AG08396 (cell line): ENCODE results near the gene PRSS1.
"Not testable (repeated sequence)": the region's sequence is repeated elsewhere in the genome, so short reads cannot be mapped to it uniquely, and the experiment has no call there.

Experiments
- DNase-seq: peaks from one replicate; pipeline ENCODE4 v3.0.0; 2012; ENCODE audit warnings: low spot score, mixed read lengths

The PRSS1 gene

GRCh38 chr7:142748410-142748809, 862 bp upstream of the PRSS1 start:
- DNase-seq: not testable (repeated sequence)

DNA sequence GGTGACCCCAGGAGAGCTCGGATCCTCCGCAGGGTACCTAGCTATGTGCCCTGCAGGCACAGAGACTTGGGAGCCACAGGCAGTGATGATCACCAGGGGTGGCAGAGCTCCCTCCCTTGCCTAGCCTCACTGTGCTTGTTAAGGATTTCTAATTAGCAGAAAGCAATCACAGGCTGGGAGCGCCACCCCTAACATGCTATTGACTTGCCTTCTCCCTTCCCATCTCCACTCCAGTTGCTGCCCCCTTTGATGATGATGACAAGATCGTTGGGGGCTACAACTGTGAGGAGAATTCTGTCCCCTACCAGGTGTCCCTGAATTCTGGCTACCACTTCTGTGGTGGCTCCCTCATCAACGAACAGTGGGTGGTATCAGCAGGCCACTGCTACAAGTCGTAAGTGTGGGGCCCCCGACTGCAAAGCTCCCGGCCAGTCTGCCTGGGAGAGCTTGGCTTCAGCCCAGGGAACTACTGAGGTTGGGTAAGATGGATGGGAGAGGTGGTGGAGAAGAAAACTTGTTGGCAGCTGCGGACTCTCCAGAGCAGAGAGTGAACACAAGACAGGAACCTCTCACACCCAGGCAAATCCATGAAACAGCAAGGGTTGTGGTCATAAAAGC, 1.2 kb downstream of the PRSS1 start:
- no peak for DNase-seq

GRCh38 chr7:142751526-142752175, 2.4 kb downstream of the PRSS1 start:
- DNase-seq: not testable (repeated sequence)

GRCh38 chr7:142752376-142753225, 3.3 kb downstream of the PRSS1 start:
- no peak for DNase-seq

- DNase-seq: no peak
Observed at GRCh38 chr7:142753366-142753765, 4.1 kb downstream of the PRSS1 start.

DNA sequence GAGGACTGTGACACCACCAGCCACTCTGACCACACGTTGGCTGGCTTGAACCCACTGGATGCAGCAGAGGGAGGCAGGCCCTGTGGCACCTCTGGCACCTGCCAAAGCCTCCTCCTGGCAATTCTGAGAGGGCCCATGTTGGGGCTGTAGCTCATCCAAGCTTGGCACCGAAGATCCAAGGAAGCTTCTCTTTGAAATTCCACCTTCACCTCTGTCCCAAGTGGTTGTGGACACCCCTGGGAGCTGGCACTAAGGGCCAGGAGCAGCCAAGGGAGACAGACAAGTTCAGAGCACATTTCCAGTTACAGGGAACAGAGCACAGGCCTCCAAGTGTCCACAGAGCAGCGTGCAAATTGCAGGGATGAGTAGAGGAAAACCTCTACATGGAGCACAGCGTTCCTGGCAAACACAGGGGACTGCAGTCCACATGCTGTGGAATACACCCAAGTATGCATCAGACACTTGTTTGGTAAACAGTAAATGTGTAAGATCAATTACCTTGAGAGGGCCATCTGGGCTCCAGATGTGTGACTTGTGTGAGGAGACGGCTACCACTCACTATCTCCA, 4.7 kb downstream of the PRSS1 start:
- DNase-seq: not testable (repeated sequence)

GRCh38 chr7:142754681-142755575, 5.7 kb downstream of the PRSS1 start:
- DNase-seq: no peak

GRCh38 chr7:142758312-142758711, 9.0 kb downstream of the PRSS1 start:
- DNase-seq: not testable (repeated sequence)

DNA sequence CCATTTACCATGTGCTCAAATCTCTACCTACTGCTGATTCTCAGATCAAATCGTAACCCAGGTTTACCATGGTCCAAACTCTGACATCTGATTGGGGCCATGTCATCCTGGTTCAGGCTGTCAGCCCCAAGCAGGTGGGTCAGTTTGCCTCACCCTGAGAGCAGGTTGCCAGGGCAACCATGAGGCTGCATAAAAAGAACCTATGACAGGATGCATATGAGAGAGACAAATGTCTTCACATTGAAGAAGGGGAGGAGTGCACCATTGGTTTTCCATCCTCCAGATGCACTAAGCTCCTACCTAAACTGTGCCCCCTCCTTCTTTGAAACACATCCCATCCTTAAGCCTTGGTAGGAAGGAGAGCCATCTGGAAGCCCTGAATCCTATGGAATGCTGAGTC, 10.2 kb downstream of the PRSS1 start:
- DNase-seq: no peak

DNA sequence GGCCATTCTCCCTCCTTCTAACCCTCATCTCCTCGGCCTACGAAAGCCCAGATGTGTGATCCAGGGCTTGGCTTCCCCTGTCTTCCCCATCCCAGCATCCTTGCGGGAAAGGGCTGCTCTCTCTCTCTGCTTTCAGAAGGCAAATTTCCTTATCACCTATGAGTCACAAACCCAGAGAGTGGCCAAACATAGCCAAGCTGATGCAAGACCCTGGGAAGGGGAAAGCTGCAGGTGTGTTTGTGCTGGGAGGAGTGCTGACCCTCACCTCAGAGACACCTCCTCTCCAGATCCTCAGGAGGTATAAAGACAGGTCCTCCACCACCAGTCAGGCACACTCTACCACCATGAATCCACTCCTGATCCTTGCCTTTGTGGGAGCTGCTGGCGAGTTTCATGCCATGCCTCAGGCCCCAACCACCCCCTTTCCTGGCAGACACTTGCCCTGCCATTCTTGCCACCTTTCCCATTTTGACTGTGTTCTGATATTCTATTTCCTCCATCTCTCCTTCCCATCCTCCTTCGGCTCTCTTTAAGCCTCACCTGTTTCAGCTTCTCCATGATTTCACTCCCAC, 10.9 kb downstream of the PRSS1 start:
- no peak for DNase-seq

DNA sequence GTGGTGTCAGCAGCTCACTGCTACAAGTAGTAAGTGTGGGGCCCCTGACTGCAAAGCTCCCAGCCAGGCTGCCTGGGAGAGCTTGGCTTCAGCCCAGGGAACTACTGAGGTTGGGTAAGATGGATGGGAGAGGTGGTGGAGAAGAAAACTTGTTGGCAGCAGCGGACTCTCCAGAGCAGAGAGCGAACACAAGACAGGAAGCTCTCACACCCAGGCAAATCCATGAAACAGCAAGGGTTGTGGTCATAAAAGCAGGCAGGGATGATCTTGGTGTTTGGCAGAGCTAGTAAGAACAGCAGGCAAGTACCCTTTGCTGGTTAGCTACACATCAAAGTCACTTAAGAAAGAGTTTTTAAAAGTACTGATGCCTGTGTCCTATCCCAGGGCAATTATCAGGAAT, 12.3 kb downstream of the PRSS1 start:
- not testable (repeated sequence) for DNase-seq

DNA sequence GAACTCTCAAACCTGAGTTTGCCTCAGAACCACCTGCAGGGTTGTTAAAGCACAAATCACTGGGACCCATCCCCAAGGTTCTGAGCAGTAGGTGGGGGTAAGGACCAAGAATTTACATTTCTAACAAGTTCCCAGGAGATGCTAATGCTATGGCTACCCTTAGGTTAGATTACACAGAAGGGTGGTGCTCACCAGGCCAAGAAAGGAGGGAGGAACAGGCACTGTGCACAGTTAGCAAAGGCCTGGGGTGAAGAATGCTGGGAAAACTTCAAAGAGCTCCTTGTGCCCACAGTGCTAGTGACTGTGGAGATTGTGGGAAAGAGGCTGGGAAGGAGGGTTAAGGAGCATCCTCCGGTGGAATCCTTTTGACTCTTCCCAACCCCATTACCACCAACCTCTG, 12.8 kb downstream of the PRSS1 start:
- no peak for DNase-seq

DNA sequence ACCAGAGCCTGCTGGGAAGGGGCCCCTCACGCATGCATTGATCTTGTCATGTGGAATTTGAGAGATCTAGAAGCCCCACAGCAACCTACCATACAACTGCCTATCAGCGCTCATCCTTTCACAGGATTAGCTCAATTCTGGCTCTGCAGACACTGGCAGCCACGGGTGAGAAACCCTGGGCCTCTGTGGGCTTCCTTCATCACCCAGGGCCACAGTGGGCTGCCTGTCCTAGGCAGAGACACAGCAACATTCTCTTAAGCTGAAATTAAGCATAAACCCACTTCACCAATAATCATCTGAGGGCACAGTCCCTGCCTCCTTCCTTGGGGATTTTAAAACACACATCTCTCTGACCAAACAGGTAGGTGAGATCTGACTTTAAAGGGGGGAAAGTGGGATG, 18.2 kb downstream of the PRSS1 start:
- DNase-seq: no peak

DNA sequence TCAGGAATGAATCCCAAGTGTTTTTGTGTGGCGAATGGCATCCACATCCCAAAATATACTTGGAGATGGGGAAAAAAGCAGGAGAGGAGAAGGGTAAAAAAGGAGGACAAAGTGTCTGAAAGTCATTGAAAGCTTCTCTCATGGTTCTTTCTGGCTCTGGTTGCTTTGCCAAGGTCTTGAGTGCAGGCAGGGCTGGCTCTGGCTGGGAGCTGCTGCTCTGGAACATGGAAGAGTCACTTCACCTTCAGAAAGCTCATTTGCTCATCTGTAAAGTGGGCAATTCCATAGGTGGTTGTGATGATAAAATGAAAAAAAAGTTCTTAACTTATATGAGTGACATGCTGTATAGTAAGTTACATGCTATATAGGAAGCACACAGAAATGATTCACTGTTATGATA, 18.6 kb downstream of the PRSS1 start:
- no peak for DNase-seq

- not testable (repeated sequence) for DNase-seq
Observed at GRCh38 chr7:142768885-142769284, 19.6 kb downstream of the PRSS1 start.

DNA sequence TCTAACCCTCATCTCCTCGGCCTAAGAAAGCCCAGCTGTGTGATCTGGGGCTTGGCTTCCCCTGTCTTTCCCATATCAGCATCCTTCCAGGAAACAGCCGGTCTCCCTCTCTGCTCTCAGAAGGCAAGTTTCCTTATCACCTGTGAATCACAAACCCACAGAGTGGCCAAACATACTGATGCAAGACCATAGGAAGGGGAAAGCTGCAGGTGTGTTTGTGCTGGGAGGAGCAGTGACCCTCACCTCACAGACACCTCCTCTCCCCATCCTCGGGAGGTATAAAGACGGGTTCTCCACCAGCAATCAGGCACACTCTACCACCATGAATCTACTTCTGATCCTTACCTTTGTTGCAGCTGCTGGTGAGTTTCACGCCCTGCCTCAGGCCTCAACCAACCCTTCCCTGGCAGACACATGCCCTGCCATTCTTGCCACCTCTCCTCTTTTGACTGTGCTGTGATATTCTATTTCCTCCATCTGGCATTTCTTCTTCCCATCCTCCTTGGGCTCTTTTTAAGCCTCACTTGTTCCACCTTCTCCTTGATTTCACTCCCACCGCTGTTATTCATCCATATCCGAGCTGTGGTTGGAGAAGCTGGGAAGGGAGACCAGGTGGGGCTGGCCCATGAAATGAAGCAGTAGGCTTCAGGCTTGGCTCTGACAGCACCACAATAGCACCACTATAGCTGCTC, 21.5 kb downstream of the PRSS1 start, which contains the start of gene PRSS2:
Gene PRSS2 (plus strand): TSS at position 310 of the 692 bp plus-strand sequence. CDS start 13 bp downstream, at position 323.
- no peak for DNase-seq

GRCh38 chr7:142771353-142771723, 22.1 kb downstream of the PRSS1 start:
- DNase-seq: no peak

DNA sequence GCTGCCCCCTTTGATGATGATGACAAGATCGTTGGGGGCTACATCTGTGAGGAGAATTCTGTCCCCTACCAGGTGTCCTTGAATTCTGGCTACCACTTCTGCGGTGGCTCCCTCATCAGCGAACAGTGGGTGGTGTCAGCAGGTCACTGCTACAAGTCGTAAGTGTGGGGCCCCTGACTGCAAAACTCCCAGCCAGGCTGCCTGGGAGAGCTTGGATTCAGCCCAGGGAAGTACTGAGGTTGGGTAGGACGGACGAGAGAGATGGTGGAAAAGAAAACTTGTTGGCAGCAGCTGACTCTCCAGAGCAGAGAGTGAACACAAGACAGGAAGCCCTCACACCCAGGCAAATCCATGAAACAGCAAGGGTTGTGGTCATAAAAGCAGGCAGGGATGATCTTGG, 22.8 kb downstream of the PRSS1 start:
- no peak for DNase-seq

- no peak for DNase-seq
Observed at GRCh38 chr7:142772673-142773072, 23.4 kb downstream of the PRSS1 start.

GRCh38 chr7:142773230-142773629, 24.0 kb downstream of the PRSS1 start:
- DNase-seq: no peak
